Measurements from ENCODE around the gene EIF1AX.
"Not testable (repeated sequence)": the region's sequence is repeated elsewhere in the genome, so short reads cannot be mapped to it uniquely, and the experiment has no call there.

Gene EIF1AX, protein sequence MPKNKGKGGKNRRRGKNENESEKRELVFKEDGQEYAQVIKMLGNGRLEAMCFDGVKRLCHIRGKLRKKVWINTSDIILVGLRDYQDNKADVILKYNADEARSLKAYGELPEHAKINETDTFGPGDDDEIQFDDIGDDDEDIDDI
- total RNA-seq: 43.1 to 128 (median 65.5) reads per million in 4 experiments

DNA sequence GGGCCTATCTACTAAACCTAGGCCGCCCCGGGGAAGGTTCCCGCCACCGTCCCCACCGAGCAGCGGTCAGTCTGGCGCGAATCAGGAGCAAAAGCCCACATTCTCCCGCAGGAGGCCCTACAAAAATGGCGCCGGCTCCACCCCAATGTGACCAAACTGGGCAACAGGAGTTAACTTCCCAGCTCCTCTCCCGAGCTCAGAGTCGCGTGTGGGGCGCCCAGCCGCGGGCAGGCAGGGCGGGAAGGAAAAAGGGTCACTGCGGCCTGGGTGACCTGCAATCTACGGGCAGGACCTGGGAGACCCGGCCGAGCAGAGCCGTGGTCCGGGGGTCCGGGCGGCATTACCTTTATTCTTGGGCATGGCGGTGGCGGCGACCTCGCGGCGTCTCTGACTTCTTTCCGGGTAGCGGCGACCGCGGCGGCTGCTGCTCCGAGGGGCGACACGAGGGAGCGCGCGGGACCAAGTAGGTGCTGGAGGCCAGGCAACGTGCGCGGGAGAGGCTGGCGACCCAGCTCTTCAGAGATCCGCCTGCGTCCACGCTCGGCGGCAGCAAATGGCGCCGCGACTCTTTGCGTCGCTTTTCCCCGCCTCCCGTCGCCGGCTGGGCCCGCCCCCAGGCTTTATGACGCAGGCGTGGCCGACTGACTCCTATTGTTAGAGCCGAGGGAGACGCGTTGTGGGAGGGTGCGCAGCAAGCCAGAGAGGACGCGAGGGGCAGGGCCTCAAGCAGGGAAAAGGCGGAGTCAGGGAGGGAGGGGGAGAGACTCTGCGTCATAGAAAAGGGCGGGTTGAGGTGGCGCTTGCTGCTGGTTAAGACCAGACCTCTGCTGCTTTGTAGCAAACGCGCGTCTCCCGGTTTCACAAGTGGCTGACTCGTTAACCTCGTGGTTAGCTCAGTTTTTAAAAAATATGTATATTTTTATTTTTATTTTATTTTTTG, at the start of gene EIF1AX:
Gene EIF1AX (minus strand): TSS at position 558 of the 940 bp plus-strand sequence. CDS start 198 bp downstream, at position 360.
- DNase-seq: peak; percentile 93

DNA sequence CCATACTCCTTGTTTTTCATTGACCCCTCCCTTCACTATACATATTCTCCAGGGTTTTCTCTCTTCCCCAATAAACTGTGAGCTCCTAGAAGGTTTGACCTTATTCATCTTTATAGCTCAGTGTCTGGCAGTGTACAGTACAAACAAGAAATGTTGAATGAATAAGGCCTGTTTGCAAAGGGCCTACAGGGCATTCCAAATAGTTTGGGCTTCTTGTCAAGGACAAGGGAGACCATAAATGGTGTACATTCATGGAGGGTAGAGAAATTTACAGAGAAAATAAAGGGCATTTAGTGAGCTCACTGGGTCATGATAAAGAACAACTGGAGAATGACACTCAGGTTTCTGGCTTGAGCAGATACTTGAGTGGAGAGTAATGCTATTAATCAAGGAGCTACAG, 47.5 kb upstream of the EIF1AX start:
- no peak for DNase-seq

GRCh38 chrX:20181598-20182329, 40.1 kb upstream of the EIF1AX start:
- no peak for DNase-seq

GRCh38 chrX:20177093-20177492, 35.5 kb upstream of the EIF1AX start:
- no peak for DNase-seq

DNA sequence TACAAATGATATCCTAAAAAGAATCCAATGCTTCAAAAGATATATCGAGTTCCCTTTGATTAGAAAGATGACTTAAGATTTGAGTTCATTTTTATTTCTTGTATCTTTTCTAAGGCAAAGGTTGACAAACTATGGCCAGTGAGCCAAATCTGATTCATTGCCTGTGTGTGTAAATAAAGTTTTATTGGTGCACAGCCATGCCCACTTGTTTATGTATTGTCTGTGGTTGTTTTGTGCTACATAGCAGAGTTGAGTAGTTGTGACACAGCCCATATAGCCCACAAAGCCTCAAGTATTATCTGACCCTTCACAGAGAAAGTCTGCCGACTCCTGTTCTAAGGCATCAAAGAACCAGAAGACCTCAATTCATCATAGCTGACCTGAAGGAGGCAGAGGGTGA, 32.2 kb upstream of the EIF1AX start:
- no peak for DNase-seq

- no peak for DNase-seq
Measured at GRCh38 chrX:20173313-20173712, 31.7 kb upstream of the EIF1AX start.

DNA sequence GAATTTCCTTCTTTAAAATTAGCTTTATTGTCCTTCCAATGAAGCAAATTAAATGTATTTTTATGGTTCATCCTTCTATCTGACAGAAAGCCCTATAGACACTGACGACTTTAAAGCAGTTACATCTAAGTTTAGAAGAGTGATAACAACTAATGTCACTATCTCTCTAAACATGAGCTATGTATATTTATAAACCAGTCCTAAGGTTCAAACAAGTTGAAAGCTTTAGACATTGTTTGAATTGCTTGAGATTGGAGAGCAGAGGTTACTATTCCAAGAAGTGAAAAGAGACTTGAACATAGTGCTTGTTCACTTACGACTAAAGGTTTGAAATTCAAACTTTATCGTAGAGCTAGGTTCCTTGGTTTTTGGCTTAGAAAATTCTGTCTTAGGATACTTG, 30.2 kb upstream of the EIF1AX start:
- no peak for DNase-seq

GRCh38 chrX:20162516-20162915, 20.9 kb upstream of the EIF1AX start:
- not testable (repeated sequence) for DNase-seq

- no peak for DNase-seq
Measured at GRCh38 chrX:20159797-20160385, 18.3 kb upstream of the EIF1AX start.

- DNase-seq: no peak
Measured at GRCh38 chrX:20151689-20152088, 10.1 kb upstream of the EIF1AX start.

GRCh38 chrX:20149326-20149725, 7.7 kb upstream of the EIF1AX start:
- no peak for DNase-seq

- no peak for DNase-seq
Measured at GRCh38 chrX:20147561-20147960, 5.9 kb upstream of the EIF1AX start.

DNA sequence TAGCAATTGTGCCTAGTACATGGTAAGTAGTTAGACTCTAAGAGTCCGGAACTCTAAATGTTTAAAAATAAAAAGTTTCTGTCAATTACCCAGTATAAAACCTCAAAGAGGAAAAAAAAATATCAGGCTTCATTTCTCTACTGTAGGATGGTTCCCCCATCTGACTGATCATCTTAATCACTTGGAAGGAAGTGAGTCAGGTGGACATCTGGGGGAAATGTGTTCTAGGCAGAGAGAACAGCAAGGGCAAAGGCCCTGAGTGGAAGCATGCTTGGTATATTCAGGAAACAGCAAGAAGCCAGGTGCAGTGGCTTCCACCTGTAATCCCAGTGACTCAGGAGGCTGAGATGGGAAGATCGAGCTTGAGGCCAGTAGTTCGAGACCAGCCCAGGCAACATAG, 2.9 kb upstream of the EIF1AX start:
- DNase-seq: no peak

- DNase-seq: no peak
Measured at GRCh38 chrX:20143561-20143960, 1.9 kb upstream of the EIF1AX start.

GRCh38 chrX:20143111-20143510, 1.5 kb upstream of the EIF1AX start:
- DNase-seq: no peak

- no peak for DNase-seq
Measured at GRCh38 chrX:20140420-20140819, 1.2 kb downstream of the EIF1AX start.

GRCh38 chrX:20139966-20140365, 1.7 kb downstream of the EIF1AX start:
- no peak for DNase-seq

GRCh38 chrX:20135944-20136343, 5.7 kb downstream of the EIF1AX start:
- no peak for DNase-seq

GRCh38 chrX:20132666-20133065, 9.0 kb downstream of the EIF1AX start:
- DNase-seq: no peak

GRCh38 chrX:20130357-20130756, 11.3 kb downstream of the EIF1AX start:
- no peak for DNase-seq

GRCh38 chrX:20129547-20129946, 12.1 kb downstream of the EIF1AX start:
- DNase-seq: no peak

GRCh38 chrX:20128670-20129069, 13.0 kb downstream of the EIF1AX start:
- DNase-seq: no peak

- DNase-seq: not testable (repeated sequence)
Measured at GRCh38 chrX:20127440-20127839, 14.2 kb downstream of the EIF1AX start.

Measured in effector CD8-positive, alpha-beta T cell (primary cell).